ENCODE data around the gene LAMTOR3.

- TF ChIP-seq POLR2A (IDR thresholded peaks at IDR 0.05; ENCODE audit: low read length) (no peak), GATA1 (IDR thresholded peaks at IDR 0.05; ENCODE audit: low read depth, low read length) (no peak)
These were observed 47.3 kb downstream of the LAMTOR3 start for GRCh38 chr4:99846891-99847290.

Measured in erythroblast (primary cell).